B cell (primary cell): Measurements from ENCODE around the gene PPP1R2. TPM values are rescaled to one million over a fixed set of nuclear protein-coding genes. Genes with fewer than 3 reads are reported as not detected.

ENCODE experiments used
- ATAC-seq: fragments of 200-7000 bp; cut with Tn5 transposase; one replicate; pipeline ENCODE4 v1.10.0; 2021; ENCODE audit warnings: low read depth, mild to moderate bottlenecking, moderate number of reproducible peaks, moderate library complexity
- CTCF ChIA-PET: fragments of 350-600 bp; sonication (Branson Sonifier 250); formaldehyde crosslinking; loops from one replicate; lab custom pipeline; 2021; ENCODE audit warnings: antibody characterized with exemption, inconsistent platforms; lab: Charles Lee
- POLR2A ChIA-PET: fragments of 350-600 bp; sonication (Branson Sonifier 250); formaldehyde crosslinking; loops from one replicate; lab custom pipeline; 2021; ENCODE audit warnings: antibody characterized with exemption; lab: Charles Lee
- DNase-seq: peaks from one replicate; pipeline ENCODE4 v3.0.0; 2013
- H2AFZ ChIP-seq: 2 replicates; pipeline ENCODE4 v1.6.1; 2012; ENCODE audit warnings: mild to moderate bottlenecking, low read depth, low read length; ENCODE audit not compliant: insufficient read depth, poor library complexity, severe bottlenecking
- H3K27ac ChIP-seq, 2 donors: 1 replicate in 1 of 2; 2 replicates in 1 of 2; pipeline ENCODE4 v1.5.1; 2012 to 2013; ENCODE audit warnings: low read length in 2 of 2, mild to moderate bottlenecking in 2 of 2, moderate library complexity in 1 of 2
- H3K27me3 ChIP-seq, 4 experiments: fragments of 200-600 bp in 1 of 4; sonication (generic) in 1 of 4; replicated peaks in 1 of 4; 1 replicate in 2 of 4; 2 replicates in 2 of 4; pipeline versions ENCODE4 v1.6.1 to v1.7.0; 2013 to 2016; ENCODE audit warnings: low read length in 3 of 4, mild to moderate bottlenecking in 2 of 4, mixed read lengths in 1 of 4, moderate library complexity in 1 of 4; ENCODE audit not compliant: insufficient read depth in 4 of 4, control insufficient read depth in 3 of 4; ENCODE audit errors: control extremely low read depth in 1 of 4
- H3K36me3 ChIP-seq, 2 experiments: replicated peaks in 1 of 2; 1 replicate in 1 of 2; 2 replicates in 1 of 2; pipeline versions ENCODE4 v1.6.1 to v1.7.1; 2013; ENCODE audit warnings: low read length in 1 of 2; ENCODE audit not compliant: insufficient read depth in 2 of 2, control insufficient read depth in 1 of 2; ENCODE audit errors: control extremely low read depth in 1 of 2, extremely low read depth in 1 of 2
- H3K4me1 ChIP-seq, 2 donors: fragments of 200-600 bp in 1 of 2; sonication (generic) in 1 of 2; 1 replicate in 1 of 2; 2 replicates in 1 of 2; pipeline versions ENCODE4 v1.5.1 to v1.6.1; 2013 to 2017; ENCODE audit warnings: low read length in 2 of 2; ENCODE audit not compliant: control insufficient read depth in 2 of 2, insufficient read depth in 2 of 2
- H3K4me2 ChIP-seq: replicated peaks from 2 replicates; pipeline ENCODE3; 2012; ENCODE audit warnings: mild to moderate bottlenecking, low read depth, low read length; ENCODE audit not compliant: poor library complexity, severe bottlenecking
- H3K4me3 ChIP-seq, 5 experiments: fragments of 200-600 bp in 1 of 5; sonication (generic) in 1 of 5; 1 replicate in 3 of 5; 2 replicates in 2 of 5; pipeline versions ENCODE4 v1.5.1 to v1.7.0; 2011 to 2016; ENCODE audit warnings: low read length in 4 of 5, mild to moderate bottlenecking in 4 of 5, low read depth in 2 of 5, control low read depth in 1 of 5, moderate library complexity in 1 of 5; ENCODE audit not compliant: insufficient read depth in 1 of 5; ENCODE audit errors: control extremely low read depth in 1 of 5, extremely low read depth in 1 of 5
- H3K79me2 ChIP-seq: fragments of 200-600 bp; sonication (generic); one replicate; pipeline ENCODE4 v1.6.0; 2016; ENCODE audit warnings: low read length; ENCODE audit not compliant: control insufficient read depth, insufficient read depth
- H3K9ac ChIP-seq: fragments of 200-600 bp; sonication (generic); 2 replicates; pipeline ENCODE4 v1.6.1; 2017; ENCODE audit warnings: mild to moderate bottlenecking, low read length, moderate library complexity
- H3K9me3 ChIP-seq, 3 donors: one replicate each; pipeline versions ENCODE4 v1.6.1 to v1.7.1; 2013; ENCODE audit warnings: low read length in 2 of 3; ENCODE audit not compliant: control insufficient read depth in 2 of 3, insufficient read depth in 1 of 3; ENCODE audit errors: control extremely low read depth in 1 of 3
- H4K20me1 ChIP-seq: 2 replicates; pipeline ENCODE4 v1.6.0; 2012; ENCODE audit warnings: mild to moderate bottlenecking, low read length; ENCODE audit not compliant: insufficient read depth, control insufficient read depth, poor library complexity, severe bottlenecking
- H3K27ac Mint-ChIP-seq: one replicate; pipeline ENCODE4 v1.8.0; 2021; ENCODE audit warnings: mixed read lengths
- H3K27me3 Mint-ChIP-seq: one replicate; pipeline ENCODE4 v1.8.0; 2021; ENCODE audit warnings: mixed read lengths
- H3K4me1 Mint-ChIP-seq: one replicate; pipeline ENCODE4 v1.8.0; 2021; ENCODE audit warnings: mixed read lengths
- H3K4me3 Mint-ChIP-seq: one replicate; pipeline ENCODE4 v1.8.0; 2021; ENCODE audit warnings: mixed read lengths
- H3K9me3 Mint-ChIP-seq: one replicate; pipeline ENCODE4 v1.8.0; 2022; ENCODE audit warnings: mixed read lengths; ENCODE audit not compliant: insufficient read depth
- CTCF ChIP-seq: fragments of 200-600 bp; IDR thresholded peaks from one replicate; pipeline ENCODE4 v1.8.0; 2022; ENCODE audit warnings: antibody characterized with exemption, mild to moderate bottlenecking
- EZH2 ChIP-seq: IDR thresholded peaks from 2 replicates; pipeline ENCODE4 v1.6.1; 2012; ENCODE audit warnings: borderline replicate concordance, low read depth, mild to moderate bottlenecking, moderate library complexity, low read length; ENCODE audit not compliant: insufficient read depth, poor library complexity, severe bottlenecking
- WGBS: methylation state at CpG from one replicate; pipeline ENCODE4 v1.1.5; 2013; ENCODE audit warnings: missing lambda C conversion rate; ENCODE audit not compliant: insufficient coverage; 5-methylcytosine and 5-hydroxymethylcytosine counted together
- intact Hi-C: fragments of 100-400 bp; cut with micrococcal nuclease; formaldehyde crosslinking; loops from one replicate; pipeline ENCODE4 v1.10.0; 2022
- polyA plus RNA-seq: library from polyadenylated mRNA; depleted of rRNA; stranded (reverse); fragments of >200 nt; gene quantifications from 2 replicates; pipeline ENCODE4 v1.2.3, GENCODE V29; 2012
- total RNA-seq, 2 donors: library from RNA; stranded (reverse); fragments of 120-200 nt in 1 of 2; gene quantifications; 1 replicate in 1 of 2; 2 replicates in 1 of 2; pipeline versions ENCODE4 v1.2.3 to v1.2.4, GENCODE V29; 2013 to 2022

Gene PPP1R2
- total and polyA plus RNA-seq, 2 donors (not counting 1 experiment from before 2014, with no cell fraction given): 39.1 to 73.8 TPM

GRCh38 chr3:195511136-195511535, 32.0 kb downstream of the PPP1R2 start:
- no peaks in the 10 kb centered on the region for H3K9me3 ChIP-seq
- H3K79me2 ChIP-seq: no peaks in the 10 kb centered on the region
- ATAC-seq (no peak), DNase-seq (peak; percentile 14)
- H2AFZ ChIP-seq: no peak overlapping the region
- no peak overlapping the region for H3K4me3 ChIP-seq
- ChIA-PET POLR2A (interaction anchor here (0.8 kb wide), 1 partner anchor 241 kb away, joined by 3 read pairs; no protein-coding TSS in a partner anchor), CTCF (interaction anchor here (0.7 to 0.9 kb wide), 2 partner anchors 240 to 1168 kb away, joined by 3 to 4 read pairs; partner anchors contain the start of gene XXYLT1)
- no peak overlapping the region for H3K4me3 Mint-ChIP-seq
- no peak for TF ChIP-seq EZH2
- no peak for TF ChIP-seq CTCF
- no CpG with 5 or more reads among the region's 6 CpGs for WGBS
- intact Hi-C loops: no loop called here
- no peaks in the 10 kb centered on the region for H4K20me1 ChIP-seq
- H3K27me3 Mint-ChIP-seq: no peaks in the 10 kb centered on the region
- peak overlapping the region in 1 of 2 donors; percentile 61 for H3K27ac ChIP-seq
- H3K36me3 ChIP-seq: peaks cover 4 to 36% of the 10 kb centered on the region in 2 experiments
- H3K4me1 Mint-ChIP-seq: peaks cover 11% of the 10 kb centered on the region
- H3K4me1 ChIP-seq: peaks cover 4 to 6% of the 10 kb centered on the region in 2 donors
- H3K27me3 ChIP-seq: no peaks in the 10 kb centered on the region
- no peaks in the 10 kb centered on the region for H3K9me3 Mint-ChIP-seq
- peak overlapping the region; percentile 70 for H3K27ac Mint-ChIP-seq
- H3K4me2 ChIP-seq: no peak overlapping the region
- H3K9ac ChIP-seq: no peak overlapping the region

GRCh38 chr3:195508185-195508584, 34.9 kb downstream of the PPP1R2 start:
- H2AFZ ChIP-seq: no peak overlapping the region
- Mint-ChIP-seq H3K9me3 (no peaks in the 10 kb centered on the region), H3K4me1 (peaks cover 11% of the 10 kb centered on the region), H3K27ac (no peak overlapping the region), H3K4me3 (no peak overlapping the region), H3K27me3 (no peaks in the 10 kb centered on the region)
- H3K4me1 ChIP-seq: peaks cover 4 to 6% of the 10 kb centered on the region in 2 donors
- no peaks in the 10 kb centered on the region for H3K27me3 ChIP-seq
- no peaks in the 10 kb centered on the region for H3K9me3 ChIP-seq
- DNase-seq: peak; percentile 0
- no peak for ATAC-seq
- peaks cover 1 to 16% of the 10 kb centered on the region in 2 experiments for H3K36me3 ChIP-seq
- H3K9ac ChIP-seq: no peak overlapping the region
- H4K20me1 ChIP-seq: no peaks in the 10 kb centered on the region
- H3K79me2 ChIP-seq: no peaks in the 10 kb centered on the region
- POLR2A ChIA-PET: no interaction called here
- intact Hi-C loops: no loop called here
- H3K4me3 ChIP-seq: no peak overlapping the region
- CTCF ChIA-PET: interaction anchor here (0.6 to 1.1 kb wide), 3 partner anchors 18 to 238 kb away, joined by 3 to 4 read pairs (median 4); partner anchors contain the start of gene XXYLT1
- H3K4me2 ChIP-seq: no peak overlapping the region
- no CpG with 5 or more reads among the region's 1 CpG for WGBS
- TF ChIP-seq EZH2 (no peak), CTCF (no peak)
- H3K27ac ChIP-seq: no peak overlapping the region
